GM11168 (cell line): ENCODE data around the gene RBM33.

Experiments used
- in situ Hi-C: fragments of 300-500 bp; cut with MboI; formaldehyde crosslinking; loops from one replicate; pipeline ENCODE4 v1.12.0; 2022; ENCODE audit warnings: low sequenced_read_pairs; ENCODE audit not compliant: unreplicated experiment

RBM33 gene

GRCh38 chr7:155624412-155624811 is 20.0 kb upstream of the RBM33 start:
- in situ Hi-C loops = no loop called here

- in situ Hi-C loops = no loop called here
Measured at GRCh38 chr7:155625557-155625956, 18.9 kb upstream of the RBM33 start.

- in situ Hi-C loops = no loop called here
Measured at GRCh38 chr7:155629171-155629570, 15.3 kb upstream of the RBM33 start.

GRCh38 chr7:155631155-155631554 is 13.3 kb upstream of the RBM33 start:
- in situ Hi-C loops = no loop called here

GRCh38 chr7:155635817-155636216 is 8.6 kb upstream of the RBM33 start:
- in situ Hi-C loops = no loop called here

- in situ Hi-C loops = no loop called here
Measured at GRCh38 chr7:155637155-155637554, 7.3 kb upstream of the RBM33 start.

GRCh38 chr7:155638366-155638765 is 6.1 kb upstream of the RBM33 start:
- in situ Hi-C loops = no loop called here

GRCh38 chr7:155639958-155640520 is 4.4 kb upstream of the RBM33 start:
- in situ Hi-C loops = no loop called here

- in situ Hi-C loops = no loop called here
Measured at GRCh38 chr7:155640629-155641028, 3.8 kb upstream of the RBM33 start.

- in situ Hi-C loops = no loop called here
Measured at GRCh38 chr7:155643804-155644177, 670 bp upstream of the RBM33 start.

GRCh38 chr7:155644971-155645509 is 579 bp downstream of the RBM33 start:
- in situ Hi-C loops = no loop called here

- in situ Hi-C loops = no loop called here
Measured at GRCh38 chr7:155645662-155646061, 1.2 kb downstream of the RBM33 start.

- in situ Hi-C loops = no loop called here
Measured at GRCh38 chr7:155646669-155647068, 2.2 kb downstream of the RBM33 start.

- in situ Hi-C loops = no loop called here
Measured at GRCh38 chr7:155647302-155647701, 2.8 kb downstream of the RBM33 start.

- in situ Hi-C loops = no loop called here
Measured at GRCh38 chr7:155647734-155648133, 3.3 kb downstream of the RBM33 start.

- in situ Hi-C loops = no loop called here
Measured at GRCh38 chr7:155648752-155649339, 4.4 kb downstream of the RBM33 start.

GRCh38 chr7:155649588-155649987 is 5.1 kb downstream of the RBM33 start:
- in situ Hi-C loops = no loop called here

- in situ Hi-C loops = no loop called here
Measured at GRCh38 chr7:155652156-155653114, 8.0 kb downstream of the RBM33 start.

GRCh38 chr7:155653803-155654202 is 9.3 kb downstream of the RBM33 start:
- in situ Hi-C loops = no loop called here

GRCh38 chr7:155656891-155657290 is 12.4 kb downstream of the RBM33 start:
- in situ Hi-C loops = no loop called here
